HepG2 (cell line): ENCODE data around the gene SAMD14. TPM values are rescaled to one million over a fixed set of nuclear protein-coding genes. Genes with fewer than 3 reads are reported as not detected.

Source experiments
- ATAC-seq: fragments of 200-7000 bp; cut with Tn5 transposase; 3 replicates; pipeline ENCODE4 v1.9.1; 2020; ENCODE audit warnings: mild to moderate bottlenecking, moderate library complexity
- BruUV-seq: library from RNA; stranded (reverse); fragments of 400-500 nt; replicated peaks from 2 replicates; lab custom pipeline; 2021; lab: Mats Ljungman, UMichigan
- CTCF ChIA-PET: fragments of 300-600 bp; formaldehyde crosslinking; extraction: SDS; loops from one replicate; lab custom pipeline; 2021; ENCODE audit warnings: low total read pairs, inconsistent platforms, low intra/inter-chr PET ratio; lab: Yijun Ruan, JAX
- POLR2A ChIA-PET: fragments of 350-600 bp; sonication (Branson Sonifier 250); formaldehyde crosslinking; loops from one replicate; lab custom pipeline; 2020; ENCODE audit warnings: antibody characterized with exemption, inconsistent platforms; lab: Yijun Ruan, JAX
- DNase-seq: peaks from one replicate; pipeline ENCODE4 v3.0.0-alpha.2; 2015; ENCODE audit warnings: low spot score
- FAIRE-seq: peaks from 3 replicates; lab custom pipeline; 2011; peaks lifted over from hg19 to GRCh38; lab: Jason Lieb, UNC
- H2AFZ ChIP-seq: one replicate; pipeline ENCODE4 v1.6.1; 2011; ENCODE audit warnings: low read length, inconsistent platforms
- H3K27ac ChIP-seq: fragments of 300-600 bp; 3 replicates; pipeline ENCODE4 v1.8.0; 2011; ENCODE audit warnings: mixed run types, mild to moderate bottlenecking, mixed read lengths, low read length, inconsistent platforms; ENCODE audit not compliant: insufficient read depth; ENCODE audit errors: extremely low read length
- H3K27me3 ChIP-seq, 2 experiments: fragments of 200-600 bp in 1 of 2; 2 replicates in 1 of 2; 3 replicates in 1 of 2; pipeline versions ENCODE4 v1.6.0 to v1.8.0; 2011; ENCODE audit warnings: low read length in 2 of 2, mild to moderate bottlenecking in 2 of 2, moderate library complexity in 2 of 2, inconsistent platforms in 1 of 2; ENCODE audit not compliant: insufficient read depth in 2 of 2, control insufficient read depth in 1 of 2
- H3K36me3 ChIP-seq, 2 experiments: fragments of 200-600 bp in 1 of 2; replicated peaks in 1 of 2; 2 replicates in 1 of 2; 3 replicates in 1 of 2; pipeline versions ENCODE4 v1.5.1 to v1.8.0; 2011; ENCODE audit warnings: low read length in 2 of 2, inconsistent platforms in 1 of 2; ENCODE audit not compliant: insufficient read depth in 2 of 2, control insufficient read depth in 1 of 2
- H3K4me1 ChIP-seq: 2 replicates; pipeline ENCODE4 v1.5.1; 2012; ENCODE audit warnings: low read length, inconsistent platforms; ENCODE audit not compliant: insufficient read depth
- H3K4me2 ChIP-seq: 2 replicates; pipeline ENCODE4 v1.6.0; 2011; ENCODE audit warnings: low read depth, low read length, inconsistent platforms
- H3K4me3 ChIP-seq, 3 experiments: fragments of 200-600 bp in 1 of 3; sonication (generic), shearing (Covaris generic) in 1 of 3; replicated peaks in 1 of 3; 2 replicates each; pipeline ENCODE4 v1.5.1; 2011 to 2016; ENCODE audit warnings: low read length in 3 of 3, inconsistent platforms in 2 of 3, low read depth in 2 of 3, mild to moderate bottlenecking in 2 of 3, control low read depth in 1 of 3, mixed read lengths in 1 of 3; ENCODE audit not compliant: insufficient read depth in 1 of 3
- H3K79me2 ChIP-seq: one replicate; pipeline ENCODE4 v1.6.1; 2011; ENCODE audit warnings: low read length, inconsistent platforms; ENCODE audit not compliant: insufficient read depth
- H3K9ac ChIP-seq: 2 replicates; pipeline ENCODE4 v1.6.0; 2011; ENCODE audit warnings: mild to moderate bottlenecking, low read depth, low read length, inconsistent platforms; ENCODE audit not compliant: insufficient read depth
- H3K9me3 ChIP-seq: 2 replicates; pipeline ENCODE4 v1.5.1; 2012; ENCODE audit warnings: mild to moderate bottlenecking, low read length
- H4K20me1 ChIP-seq: 2 replicates; pipeline ENCODE4 v1.6.0; 2011; ENCODE audit warnings: inconsistent platforms, mild to moderate bottlenecking, low read length, moderate library complexity; ENCODE audit not compliant: insufficient read depth
- AGO2 ChIP-seq: fragments of 200-400 bp; formaldehyde crosslinking; optimal IDR thresholded peaks from 2 replicates; pipeline ENCODE3; 2017; ENCODE audit warnings: mild to moderate bottlenecking, low read depth, low read length, moderate library complexity
- ATF7-NPFF ChIP-seq: sonication (generic); formaldehyde crosslinking; IDR thresholded peaks from 2 replicates; pipeline ENCODE4 v1.8.1; 2023; ENCODE audit warnings: mild to moderate bottlenecking, low read depth, missing genetic modification reagents, moderate library complexity
- HNF1A ChIP-seq, 2 experiments: sonication (generic) in 1 of 2; formaldehyde crosslinking in 1 of 2; IDR thresholded peaks; 2 replicates each; pipeline versions ENCODE4 v1.4.0 to v1.6.1; 2016 to 2020; ENCODE audit warnings: borderline replicate concordance in 1 of 2, low read depth in 1 of 2, mild to moderate bottlenecking in 1 of 2, missing genetic modification reagents in 1 of 2
- ISX ChIP-seq: sonication (generic); formaldehyde crosslinking; conservative IDR thresholded peaks from 2 replicates; pipeline ENCODE4 v1.5.0; 2020; ENCODE audit warnings: missing genetic modification reagents
- MEIS1 ChIP-seq: sonication (generic); formaldehyde crosslinking; IDR thresholded peaks from 2 replicates; pipeline ENCODE4 v1.9.0; 2021; ENCODE audit warnings: mild to moderate bottlenecking, missing genetic modification reagents, moderate library complexity, borderline replicate concordance
- MIER3 ChIP-seq: IDR thresholded peaks from 2 replicates; pipeline ENCODE4 v1.6.1; 2016; ENCODE audit warnings: missing compliant biosample characterization, borderline replicate concordance
- NFIB ChIP-seq: sonication (generic); formaldehyde crosslinking; IDR thresholded peaks from 2 replicates; pipeline ENCODE4 v1.9.0; 2021; ENCODE audit warnings: missing genetic modification reagents, mild to moderate bottlenecking, borderline replicate concordance
- PATZ1 ChIP-seq: sonication (generic); formaldehyde crosslinking; IDR thresholded peaks from 2 replicates; pipeline ENCODE4 v1.4.0; 2020; ENCODE audit warnings: missing genetic modification reagents
- POGZ ChIP-seq: sonication (generic); formaldehyde crosslinking; IDR thresholded peaks from 2 replicates; pipeline ENCODE4 v1.4.0; 2020; ENCODE audit warnings: mild to moderate bottlenecking, missing genetic modification reagents
- POLR2A ChIP-seq, 2 experiments: IDR thresholded peaks; 2 replicates each; pipeline ENCODE4 v1.6.1; 2011; ENCODE audit warnings: low read depth in 2 of 2, low read length in 2 of 2, mild to moderate bottlenecking in 1 of 2, moderate library complexity in 1 of 2; ENCODE audit not compliant: insufficient read depth in 1 of 2
- ZMYM3 ChIP-seq: sonication (generic); formaldehyde crosslinking; IDR thresholded peaks from 2 replicates; pipeline ENCODE4 v1.5.1; 2020; ENCODE audit warnings: mild to moderate bottlenecking, missing genetic modification reagents
- ZNF20 ChIP-seq: sonication (generic); formaldehyde crosslinking; IDR thresholded peaks from 2 replicates; pipeline ENCODE4 v1.4.0; 2020; ENCODE audit warnings: mild to moderate bottlenecking, moderate library complexity, missing genetic modification reagents
- ZNF253 ChIP-seq: sonication (generic); formaldehyde crosslinking; IDR thresholded peaks from 2 replicates; pipeline ENCODE4 v1.8.0; 2022; ENCODE audit warnings: mild to moderate bottlenecking, missing genetic modification reagents, borderline replicate concordance
- ZNF263 ChIP-seq: sonication (generic); formaldehyde crosslinking; IDR thresholded peaks from 2 replicates; pipeline ENCODE4 v1.4.0; 2020; ENCODE audit warnings: missing genetic modification reagents
- ZNF577 ChIP-seq: sonication (generic); formaldehyde crosslinking; IDR thresholded peaks from 2 replicates; pipeline ENCODE4 v1.4.0; 2020; ENCODE audit warnings: mild to moderate bottlenecking, low read depth, missing genetic modification reagents, borderline replicate concordance
- ZNF761 ChIP-seq: sonication (generic); formaldehyde crosslinking; conservative IDR thresholded peaks from 2 replicates; pipeline ENCODE4 v1.4.0; 2020; ENCODE audit warnings: mild to moderate bottlenecking, missing genetic modification reagents
- ZNF772 ChIP-seq: sonication (generic); formaldehyde crosslinking; IDR thresholded peaks from 2 replicates; pipeline ENCODE4 v1.5.0; 2020; ENCODE audit warnings: mild to moderate bottlenecking, missing genetic modification reagents
- ZNF788 ChIP-seq: sonication (generic); formaldehyde crosslinking; IDR thresholded peaks from 2 replicates; pipeline ENCODE4 v1.5.0; 2020; ENCODE audit warnings: mild to moderate bottlenecking, missing genetic modification reagents, borderline replicate concordance
- ZNF816 ChIP-seq: sonication (generic); formaldehyde crosslinking; IDR thresholded peaks from 2 replicates; pipeline ENCODE4 v1.8.0; 2022; ENCODE audit warnings: missing genetic modification reagents, mild to moderate bottlenecking, borderline replicate concordance
- WGBS: methylation state at CpG from one replicate; pipeline ENCODE4 v1.1.6; 2017; ENCODE audit warnings: low lambda C conversion rate; 5-methylcytosine and 5-hydroxymethylcytosine counted together
- in situ Hi-C: cut with HindIII; loops from 2 replicates; pipeline ENCODE4 v1.10.0; 2017; ENCODE audit warnings: low pct_unique_long_range_greater_than_20kb; ENCODE audit not compliant: extremely low pct_ligation_motif_present
- intact Hi-C: fragments of 100-400 bp; cut with micrococcal nuclease; formaldehyde crosslinking; loops from one replicate; pipeline ENCODE4 v1.10.0; 2022; ENCODE audit not compliant: unreplicated experiment
- polyA plus RNA-seq, 8 experiments: library from polyadenylated mRNA; depleted of rRNA in 3 of 8; stranded (reverse) in 7 of 8; unstranded in 1 of 8; fragments of >200 nt; fragmentation: Illumina TruSeq in 4 of 8; extraction: Trizol in 4 of 8; gene quantifications; 2 replicates each; pipeline versions ENCODE4 v1.2.1 to v1.2.3, GENCODE V29; 2011 to 2016; ENCODE audit warnings: low read depth in 4 of 8, missing spikeins in 1 of 8, mixed read lengths in 1 of 8; ENCODE audit not compliant: insufficient read depth in 1 of 8
- total RNA-seq, 5 experiments: library from RNA; depleted of rRNA; stranded (reverse); fragments of >200 nt; fragmentation: Illumina TruSeq; extraction: Trizol; gene quantifications; 2 replicates each; pipeline ENCODE4 v1.2.3, GENCODE V29; 2016; ENCODE audit warnings: low read depth in 1 of 5

SAMD14 gene
- total and polyA plus RNA-seq, 2 of the 13 experiments (the other 11 are each of a cell fraction or from before 2014, with no cell fraction given): 0.07 to 0.22 TPM

GRCh38 chr17:50149091-50149416 is 19.1 kb upstream of the SAMD14 start:
- Histone ChIP-seq H3K9me3 (no peaks in the 10 kb centered on the region), H3K9ac (peak overlapping the region; percentile 83), H3K4me1 (peaks cover 57% of the 10 kb centered on the region), H3K27ac (peak overlapping the region; percentile 95), H2AFZ (no peak overlapping the region), H3K36me3 (peaks cover 11 to 15% of the 10 kb centered on the region in 2 experiments), H3K4me3 (peak overlapping the region; percentile 70 to 86 (median 84)), H3K4me2 (peak overlapping the region; percentile 100), H3K79me2 (peaks cover 25% of the 10 kb centered on the region), H4K20me1 (peaks cover 11% of the 10 kb centered on the region; the same call in 1 of the 2 replicates), H3K27me3 (no peaks in the 10 kb centered on the region; a peak in 2 of 5 replicates)
- intact Hi-C loops (no loop called here), in situ Hi-C loops (no loop called here)
- BruUV-seq: no TSS peak
- CTCF ChIA-PET: interaction anchor here (1.5 kb wide), 1 partner anchor 55 kb away, joined by 3 read pairs; no protein-coding TSS in a partner anchor
- FAIRE-seq (no peak), DNase-seq (no peak), ATAC-seq (no peak)
- 5% methylated on average over 28 of the region's 30 CpGs for WGBS
- POLR2A ChIA-PET: interaction anchor here (1.3 to 3.0 kb wide), 3 partner anchors 29 to 55 kb away, joined by 4 to 10 read pairs (median 8); partner anchors contain the start of gene PDK2
- TF ChIP-seq ZNF772 (CRISPR knock-in tag) (0 out of 2 replicates have a peak, but pooled peaks have one; percentile 18), POLR2A (IDR thresholded peaks at IDR 0.05; ENCODE audit: insufficient read depth in 1 of 2, low read depth in 2 of 2, low read length in 2 of 2) (0 out of 4 replicates have a peak, but pooled peaks of 1 of the 2 experiments have one; percentile 6), ATF7-NPFF (no peak), ISX (no peak), ZNF253 (CRISPR knock-in tag) (0 out of 2 replicates have a peak, but pooled peaks have one; percentile 12), MIER3 (CRISPR knock-in tag) (no peak), ZNF577 (CRISPR knock-in tag) (no peak), HNF1A (IDR thresholded peaks at IDR 0.05; ENCODE audit: low read depth) (no peak), HNF1A (CRISPR knock-in tag; IDR thresholded peaks at IDR 0.05; ENCODE audit: borderline replicate concordance) (no peak), POGZ (CRISPR knock-in tag) (no peak), ZMYM3 (no peak), ZNF816 (CRISPR knock-in tag) (0 out of 2 replicates have a peak, but pooled peaks have one; percentile 35), MEIS1 (no peak), ZNF761 (CRISPR knock-in tag) (no peak), ZNF788 (0 out of 2 replicates have a peak, but pooled peaks have one; percentile 19), ZNF263 (CRISPR knock-in tag) (peak; percentile 94), ZNF20 (CRISPR knock-in tag) (no peak), PATZ1 (CRISPR knock-in tag) (peak; percentile 48; the same call in 1 of the 2 replicates), AGO2 (peak; percentile 20), NFIB (CRISPR knock-in tag) (no peak)
